Stimulated activated naive CD8-positive, alpha-beta T cell treated with anti-CD3 and anti-CD28 coated beads, Interleukin-15, Interleukin-2, amounts not matched to agents 100 ng/mL and 50 ng/mL, for 24 hours (primary cell): ENCODE results near the gene RFC5.

Source experiments
- H3K27ac Mint-ChIP-seq: one replicate; pipeline ENCODE4 v1.8.0; 2021; ENCODE audit warnings: mild to moderate bottlenecking, mixed read lengths
- H3K27me3 Mint-ChIP-seq: one replicate; pipeline ENCODE4 v1.8.0; 2021; ENCODE audit warnings: mixed read lengths
- H3K36me3 Mint-ChIP-seq: one replicate; pipeline ENCODE4 v1.8.0; 2021; ENCODE audit warnings: low read depth, mixed read lengths
- H3K4me1 Mint-ChIP-seq: one replicate; pipeline ENCODE4 v1.8.0; 2021; ENCODE audit warnings: low read depth, mixed read lengths
- H3K4me3 Mint-ChIP-seq: one replicate; pipeline ENCODE4 v1.8.0; 2021; ENCODE audit warnings: mild to moderate bottlenecking, mixed read lengths
- H3K9me3 Mint-ChIP-seq: one replicate; pipeline ENCODE4 v1.8.0; 2021; ENCODE audit warnings: mixed read lengths

The RFC5 gene

GRCh38 chr12:118016424-118017264, at the start of gene RFC5:
Gene RFC5 (plus strand): TSS chr12:118016703. CDS start chr12:118016828, 125 bp downstream.
- Mint-ChIP-seq H3K4me3 (peak within 1 kb of the TSS; percentile 94), H3K27ac (peak within 1 kb of the TSS; percentile 94), H3K36me3 (peaks cover 33% of the 10 kb centered on the region), H3K4me1 (peaks cover 23% of the 10 kb centered on the region), H3K27me3 (no peaks in the 10 kb centered on the region), H3K9me3 (no peaks in the 10 kb centered on the region)

DNA sequence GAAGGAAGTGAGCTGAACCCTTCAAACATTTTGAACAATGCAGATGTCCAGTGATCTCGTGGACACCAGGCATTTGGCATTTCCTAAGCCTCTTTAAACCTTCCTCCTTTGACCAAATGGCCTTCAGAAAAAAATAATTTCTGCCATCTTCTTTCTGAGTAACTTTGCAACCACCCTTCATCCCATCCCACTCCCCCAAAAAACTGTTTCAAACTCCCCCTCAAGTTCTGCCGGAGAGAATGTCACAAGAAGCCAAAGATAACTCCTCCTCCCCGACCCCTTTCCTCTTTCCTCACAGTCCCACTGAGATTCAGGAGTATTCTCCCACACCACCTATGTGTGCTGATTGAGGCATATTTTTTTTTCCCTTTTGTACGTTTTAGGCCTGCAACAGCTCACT, 49.5 kb upstream of the RFC5 start:
- Mint-ChIP-seq H3K27ac (no peak overlapping the region), H3K4me3 (no peak overlapping the region), H3K27me3 (peaks cover 61% of the 10 kb centered on the region)

DNA sequence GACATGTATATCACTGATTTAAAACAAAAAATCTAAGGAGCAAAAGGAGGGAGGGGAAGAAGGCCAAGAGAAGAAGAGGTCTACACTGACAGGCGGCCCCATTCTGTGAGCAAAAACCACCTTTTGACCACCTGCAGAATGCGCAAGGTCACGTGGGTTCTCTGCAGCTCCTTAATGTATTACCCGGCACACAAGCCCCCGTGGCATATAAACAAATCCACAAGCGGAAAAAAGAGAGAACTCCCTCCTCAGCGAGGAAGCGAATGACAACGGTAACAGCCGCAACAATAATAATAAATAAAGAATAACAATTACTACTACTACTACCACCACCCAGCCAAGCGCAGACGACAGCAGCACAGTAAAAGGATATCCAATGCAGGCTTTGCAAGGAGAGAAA, 49.0 kb upstream of the RFC5 start:
- no peak overlapping the region for H3K4me3 Mint-ChIP-seq
- peaks cover 5% of the 10 kb centered on the region for H3K4me1 Mint-ChIP-seq
- H3K9me3 Mint-ChIP-seq = peaks cover 12% of the 10 kb centered on the region
- peaks cover 61% of the 10 kb centered on the region for H3K27me3 Mint-ChIP-seq
- peaks cover 4% of the 10 kb centered on the region for H3K36me3 Mint-ChIP-seq
- no peak overlapping the region for H3K27ac Mint-ChIP-seq

More for the DNA sequence above, 49.5 kb upstream of the RFC5 start:
- H3K36me3 Mint-ChIP-seq = peaks cover 4% of the 10 kb centered on the region
- peaks cover 11% of the 10 kb centered on the region for H3K9me3 Mint-ChIP-seq
- H3K4me1 Mint-ChIP-seq = peaks cover 5% of the 10 kb centered on the region

DNA sequence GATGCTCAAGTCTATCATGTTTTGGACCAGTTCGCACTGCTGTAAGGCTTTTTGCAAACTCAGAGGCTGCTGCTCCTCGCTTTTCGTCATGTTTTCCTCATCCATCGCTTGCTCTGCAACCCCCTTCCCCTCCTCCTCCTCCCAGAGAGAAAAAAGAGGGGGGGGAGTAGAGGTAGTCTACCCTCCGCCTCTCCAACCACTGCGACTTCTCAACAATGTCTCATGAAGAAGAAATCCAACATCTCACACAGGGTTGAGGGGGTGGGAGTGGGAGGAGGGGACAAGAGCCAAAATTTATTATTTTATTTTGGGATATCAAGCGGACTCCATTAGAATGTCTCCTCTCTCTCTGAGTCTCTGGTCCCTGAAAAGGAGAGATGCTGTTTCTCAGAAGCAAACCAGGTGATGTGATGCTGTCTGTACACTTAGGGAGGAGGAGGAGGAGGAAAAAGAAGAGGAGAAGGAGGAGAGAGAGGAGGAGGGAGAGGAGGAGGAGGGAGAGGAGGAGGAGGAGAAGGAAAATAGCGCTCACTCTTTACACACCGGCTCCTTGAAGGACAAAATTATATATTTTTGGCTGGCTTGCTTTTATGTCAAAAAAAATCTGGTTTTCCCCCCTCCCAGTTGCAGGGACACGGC, 48.2 kb upstream of the RFC5 start:
- H3K9me3 Mint-ChIP-seq = peaks cover 12% of the 10 kb centered on the region
- peak overlapping the region; percentile 77 for H3K4me3 Mint-ChIP-seq
- H3K4me1 Mint-ChIP-seq = peaks cover 5% of the 10 kb centered on the region
- H3K27me3 Mint-ChIP-seq = peaks cover 65% of the 10 kb centered on the region
- no peak overlapping the region for H3K27ac Mint-ChIP-seq
- H3K36me3 Mint-ChIP-seq = peaks cover 4% of the 10 kb centered on the region

DNA sequence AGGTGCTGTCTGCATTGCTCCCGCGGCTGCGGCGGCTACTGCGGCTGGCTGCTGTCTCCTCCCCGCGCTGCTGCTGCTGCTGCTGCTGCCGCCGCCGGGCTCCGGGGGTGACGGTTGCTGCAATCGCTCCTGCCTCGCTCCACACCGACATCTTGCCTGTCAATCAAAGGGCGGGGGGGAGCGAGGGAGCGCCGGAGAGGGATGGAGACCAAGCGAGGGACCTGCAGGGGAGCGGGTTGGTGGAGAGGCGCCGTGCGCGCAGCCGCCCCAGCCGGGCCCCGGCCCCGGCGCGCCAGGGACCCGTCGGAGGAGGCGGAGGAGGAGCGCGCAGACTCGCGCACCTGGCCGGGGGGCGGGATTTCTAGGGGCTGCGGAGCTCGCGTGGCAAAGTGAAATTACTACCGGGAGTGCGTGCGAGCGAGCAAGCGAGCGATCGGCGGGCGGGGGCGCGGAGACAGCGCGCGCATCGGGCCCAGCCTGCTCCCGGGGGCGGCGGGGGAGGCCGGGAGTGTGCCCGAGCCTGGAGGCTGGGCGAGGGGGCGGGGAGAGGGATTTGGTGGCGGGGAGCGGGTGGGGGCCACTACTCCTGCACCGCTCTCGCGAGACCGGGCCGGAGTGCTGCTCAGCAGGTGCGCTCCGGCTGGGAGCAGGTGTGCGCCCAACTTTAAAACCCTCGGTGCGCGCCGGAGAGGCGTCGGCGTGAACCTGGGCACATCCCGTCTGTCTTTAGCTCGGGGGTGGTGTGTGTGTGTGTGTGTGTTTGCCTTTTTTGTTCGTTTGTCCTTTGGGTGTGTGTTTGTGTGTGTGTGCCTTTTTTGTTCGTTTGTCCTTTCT, 47.5 kb upstream of the RFC5 start, which contains the start of gene KSR2:
Gene KSR2 (minus strand): TSS at position 165 of the 834 bp plus-strand sequence. CDS start 735 bp downstream, outside the sequence.
- H3K4me3 Mint-ChIP-seq = peak within 1 kb of the TSS; percentile 81
- H3K36me3 Mint-ChIP-seq = peaks cover 4% of the 10 kb centered on the region
- peaks cover 12% of the 10 kb centered on the region for H3K9me3 Mint-ChIP-seq
- peaks cover 66% of the 10 kb centered on the region for H3K27me3 Mint-ChIP-seq
- no peak within 1 kb of the TSS for H3K27ac Mint-ChIP-seq
- peaks cover 5% of the 10 kb centered on the region for H3K4me1 Mint-ChIP-seq

DNA sequence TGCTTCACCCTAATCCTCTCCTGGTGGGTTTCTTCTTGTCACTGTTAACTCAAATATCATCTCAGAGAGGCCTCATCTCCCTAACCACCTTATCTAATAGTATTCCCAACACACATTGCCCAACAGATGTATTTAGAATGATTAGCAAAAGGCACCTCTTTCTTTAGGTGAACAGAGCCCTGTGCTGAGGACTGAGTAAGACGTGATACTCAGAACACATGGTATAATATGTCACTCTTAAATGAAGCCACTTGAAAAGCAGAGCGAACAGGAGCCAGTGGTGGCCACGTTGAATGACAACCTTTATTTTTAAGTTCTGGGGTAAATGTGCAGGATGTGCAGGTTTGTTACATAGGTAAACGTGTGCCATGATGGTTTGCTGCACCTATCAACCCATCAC, 46.2 kb upstream of the RFC5 start:
- Mint-ChIP-seq H3K36me3 (peaks cover 4% of the 10 kb centered on the region), H3K4me3 (peak overlapping the region; percentile 6), H3K4me1 (peaks cover 5% of the 10 kb centered on the region), H3K27ac (no peak overlapping the region), H3K27me3 (peaks cover 66% of the 10 kb centered on the region), H3K9me3 (peaks cover 12% of the 10 kb centered on the region)

GRCh38 chr12:117972301-117972700, 44.2 kb upstream of the RFC5 start:
- Mint-ChIP-seq H3K9me3 (peaks cover 12% of the 10 kb centered on the region), H3K4me3 (no peak overlapping the region), H3K27me3 (peaks cover 50% of the 10 kb centered on the region), H3K27ac (no peak overlapping the region), H3K36me3 (peaks cover 4% of the 10 kb centered on the region), H3K4me1 (peaks cover 5% of the 10 kb centered on the region)

DNA sequence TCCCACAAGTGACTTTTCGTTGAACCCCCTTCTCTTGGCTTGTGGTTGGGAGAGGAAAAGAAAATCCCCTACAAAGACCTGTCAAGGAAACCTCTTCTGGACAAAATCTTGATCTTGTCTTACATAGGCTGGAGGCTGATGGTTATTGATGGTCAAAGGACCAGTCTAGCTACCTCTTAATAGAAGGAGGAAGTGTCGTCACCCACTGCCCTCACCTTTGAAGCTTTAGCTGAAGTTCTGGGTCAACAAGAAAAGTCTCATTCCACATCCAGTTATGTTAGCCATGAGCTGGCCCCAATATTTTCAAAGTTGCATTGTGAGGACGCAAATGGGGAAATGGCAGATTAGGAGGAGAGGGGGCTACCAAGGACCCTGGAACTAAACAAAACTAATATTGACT, 41.5 kb upstream of the RFC5 start:
- Mint-ChIP-seq H3K27me3 (peaks cover 40% of the 10 kb centered on the region), H3K4me3 (no peak overlapping the region), H3K4me1 (no peaks in the 10 kb centered on the region), H3K9me3 (peaks cover 12% of the 10 kb centered on the region), H3K27ac (no peak overlapping the region), H3K36me3 (peaks cover 4% of the 10 kb centered on the region)

DNA sequence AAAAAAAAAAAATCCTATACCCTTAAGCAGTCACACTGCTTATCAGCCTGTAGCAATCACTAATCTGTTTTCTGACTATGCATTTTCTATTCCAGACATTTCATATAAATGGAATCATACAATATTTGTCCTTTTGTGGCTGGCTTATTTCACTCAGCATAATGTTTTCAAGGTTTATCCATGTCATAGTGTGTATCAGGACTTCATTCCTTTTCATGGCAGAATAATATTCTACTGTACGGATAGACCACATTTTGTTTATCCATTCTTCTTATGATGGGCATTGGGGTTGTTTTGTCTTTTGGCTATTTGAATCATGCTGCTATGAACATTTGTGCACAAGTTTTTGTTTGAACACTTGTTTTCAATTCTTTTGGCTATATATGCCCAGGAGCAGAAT, 39.1 kb upstream of the RFC5 start:
- no peaks in the 10 kb centered on the region for H3K4me1 Mint-ChIP-seq
- H3K27ac Mint-ChIP-seq = no peak overlapping the region
- no peaks in the 10 kb centered on the region for H3K9me3 Mint-ChIP-seq
- H3K36me3 Mint-ChIP-seq = no peaks in the 10 kb centered on the region
- H3K4me3 Mint-ChIP-seq = no peak overlapping the region
- peaks cover 22% of the 10 kb centered on the region for H3K27me3 Mint-ChIP-seq

DNA sequence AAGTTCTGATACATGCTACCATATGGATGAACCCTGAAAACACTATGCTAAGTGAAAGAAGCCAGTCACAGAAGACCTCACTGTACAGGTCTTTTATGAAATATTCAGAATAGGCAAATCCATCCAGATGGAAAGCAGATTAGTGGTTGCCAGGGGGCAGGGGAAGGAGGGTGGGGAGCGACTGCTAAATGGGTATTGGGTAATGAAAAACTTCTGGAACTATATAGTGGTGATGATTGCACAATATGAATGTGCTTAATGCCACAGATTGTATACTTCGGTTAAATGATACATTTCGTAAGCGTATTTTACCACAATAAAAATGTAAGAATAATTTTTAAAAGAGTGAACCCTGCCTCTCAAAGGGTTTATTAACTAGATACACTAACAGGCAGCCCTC, 35.9 kb upstream of the RFC5 start:
- no peak overlapping the region for H3K27ac Mint-ChIP-seq
- H3K36me3 Mint-ChIP-seq = no peaks in the 10 kb centered on the region
- no peaks in the 10 kb centered on the region for H3K9me3 Mint-ChIP-seq
- H3K27me3 Mint-ChIP-seq = peaks cover 16% of the 10 kb centered on the region
- H3K4me1 Mint-ChIP-seq = no peaks in the 10 kb centered on the region
- H3K4me3 Mint-ChIP-seq = no peak overlapping the region

DNA sequence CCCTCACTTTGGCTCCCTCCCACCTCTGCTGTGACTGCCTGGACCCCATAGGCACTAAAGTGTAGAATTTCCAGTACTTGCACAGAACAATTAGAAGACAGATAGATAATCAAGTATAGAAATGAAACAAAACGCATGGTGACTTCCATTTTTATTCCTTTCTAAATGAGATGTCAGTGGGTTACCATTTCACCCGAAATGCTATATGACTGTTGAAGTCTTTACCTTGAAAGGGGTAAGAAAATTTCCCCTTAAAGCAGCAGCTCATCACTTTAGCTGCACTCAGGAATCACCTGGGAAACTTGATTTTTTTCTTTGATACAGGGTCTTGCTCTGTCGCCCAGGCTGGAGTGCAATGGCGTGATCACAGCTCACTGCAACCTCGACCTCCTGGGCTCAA, 35.2 kb upstream of the RFC5 start:
- Mint-ChIP-seq H3K27ac (no peak overlapping the region), H3K4me3 (no peak overlapping the region), H3K36me3 (no peaks in the 10 kb centered on the region), H3K4me1 (no peaks in the 10 kb centered on the region), H3K27me3 (peaks cover 16% of the 10 kb centered on the region), H3K9me3 (no peaks in the 10 kb centered on the region)

DNA sequence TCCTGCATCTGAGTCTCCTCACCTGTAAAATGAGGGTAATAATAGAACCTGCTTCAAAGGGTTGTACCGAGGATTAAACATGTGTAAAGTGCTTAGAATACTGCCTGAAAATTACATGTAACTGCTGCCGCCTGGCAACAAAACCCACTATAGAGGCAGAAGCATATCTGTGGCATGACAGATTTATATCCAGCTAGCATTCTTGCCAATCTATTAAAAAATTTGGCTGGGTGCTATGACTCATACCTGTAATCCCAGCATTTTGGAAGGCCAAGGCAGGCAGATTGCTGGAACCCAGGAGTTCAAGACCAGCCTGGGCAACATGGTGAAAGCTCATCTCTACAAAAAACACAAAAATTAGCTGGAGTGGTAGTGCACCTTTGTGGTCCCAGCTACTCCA, 31.3 kb upstream of the RFC5 start:
- Mint-ChIP-seq H3K27me3 (peaks cover 14% of the 10 kb centered on the region), H3K4me1 (no peaks in the 10 kb centered on the region), H3K9me3 (no peaks in the 10 kb centered on the region), H3K4me3 (no peak overlapping the region), H3K36me3 (no peaks in the 10 kb centered on the region), H3K27ac (no peak overlapping the region)

- H3K27ac Mint-ChIP-seq = no peak overlapping the region
- H3K36me3 Mint-ChIP-seq = no peaks in the 10 kb centered on the region
- H3K27me3 Mint-ChIP-seq = peaks cover 22% of the 10 kb centered on the region
- no peaks in the 10 kb centered on the region for H3K4me1 Mint-ChIP-seq
- H3K9me3 Mint-ChIP-seq = no peaks in the 10 kb centered on the region
- no peak overlapping the region for H3K4me3 Mint-ChIP-seq
These were observed 29.6 kb upstream of the RFC5 start for GRCh38 chr12:117986705-117987469.
